BE2C (cell line): ENCODE measurements around the gene KIF5A.

Source experiments
- DNase-seq: peaks from one replicate; pipeline ENCODE4 v3.0.0-alpha.2; 2020
- H3K27me3 ChIP-seq: fragments of 250-450 bp; sonication (Bioruptor Pico); 2 replicates; pipeline ENCODE4 v1.5.1; 2020; ENCODE audit warnings: mild to moderate bottlenecking
- H3K36me3 ChIP-seq: fragments of 250-450 bp; sonication (Bioruptor Pico); 2 replicates; pipeline ENCODE4 v1.5.1; 2020; ENCODE audit warnings: mild to moderate bottlenecking
- H3K4me1 ChIP-seq: fragments of 250-450 bp; sonication (Bioruptor Pico); 2 replicates; pipeline ENCODE4 v1.5.1; 2020
- H3K4me3 ChIP-seq: 2 replicates; pipeline ENCODE4 v1.5.1; 2011; ENCODE audit warnings: low read depth, low read length
- H3K9me3 ChIP-seq: fragments of 250-450 bp; sonication (Bioruptor Pico); 2 replicates; pipeline ENCODE4 v1.5.1; 2020
- TF ChIP-seq, protein P1 (sequence below): IDR thresholded peaks from 2 replicates; pipeline ENCODE4 v1.5.1; 2012; ENCODE audit warnings: mild to moderate bottlenecking, low read depth, low read length

Gene KIF5A

DNA sequence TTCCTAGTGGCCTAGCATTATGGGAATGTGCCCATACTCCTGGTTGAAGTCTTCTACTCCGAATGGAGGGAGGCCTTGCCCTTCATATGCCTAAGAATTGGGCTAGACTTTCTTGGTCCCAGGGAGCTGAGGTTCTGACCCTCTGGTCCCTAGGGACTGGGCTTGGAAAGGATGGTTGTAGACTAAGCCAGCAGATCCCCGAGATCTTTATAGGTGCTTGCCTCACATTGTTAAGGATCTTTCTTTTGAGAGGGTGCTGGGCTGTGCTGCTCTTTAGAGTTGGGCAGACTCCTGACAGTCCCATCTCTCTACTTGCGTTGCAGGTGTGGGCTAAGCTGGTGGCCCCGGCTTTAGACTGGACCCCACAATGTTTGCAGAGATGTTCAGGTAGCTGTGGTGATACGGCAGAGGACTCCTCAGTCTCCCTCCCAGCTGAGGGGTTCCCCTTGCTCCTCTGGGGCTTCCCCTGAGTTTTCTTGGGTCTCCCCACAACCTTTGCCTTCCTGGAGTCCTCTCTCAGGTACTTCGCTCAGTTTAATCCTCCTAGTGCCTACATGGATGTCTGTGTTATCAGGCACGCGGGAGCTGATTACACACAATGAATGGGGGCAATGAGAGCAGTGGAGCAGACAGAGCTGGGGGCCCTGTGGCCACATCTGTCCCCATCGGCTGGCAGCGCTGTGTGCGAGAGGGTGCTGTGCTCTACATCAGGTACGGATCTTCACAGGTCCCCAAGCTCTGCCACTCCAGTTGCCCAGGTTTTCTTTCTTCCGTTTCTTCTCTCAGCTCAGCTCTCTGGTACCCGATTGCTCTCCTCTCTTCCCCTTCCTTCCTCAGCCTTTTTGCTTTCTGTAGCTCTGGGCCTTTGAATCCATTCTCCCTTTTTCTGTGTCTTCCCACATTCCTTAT, 25.9 kb upstream of the KIF5A start:
- DNase-seq: no peak

DNA sequence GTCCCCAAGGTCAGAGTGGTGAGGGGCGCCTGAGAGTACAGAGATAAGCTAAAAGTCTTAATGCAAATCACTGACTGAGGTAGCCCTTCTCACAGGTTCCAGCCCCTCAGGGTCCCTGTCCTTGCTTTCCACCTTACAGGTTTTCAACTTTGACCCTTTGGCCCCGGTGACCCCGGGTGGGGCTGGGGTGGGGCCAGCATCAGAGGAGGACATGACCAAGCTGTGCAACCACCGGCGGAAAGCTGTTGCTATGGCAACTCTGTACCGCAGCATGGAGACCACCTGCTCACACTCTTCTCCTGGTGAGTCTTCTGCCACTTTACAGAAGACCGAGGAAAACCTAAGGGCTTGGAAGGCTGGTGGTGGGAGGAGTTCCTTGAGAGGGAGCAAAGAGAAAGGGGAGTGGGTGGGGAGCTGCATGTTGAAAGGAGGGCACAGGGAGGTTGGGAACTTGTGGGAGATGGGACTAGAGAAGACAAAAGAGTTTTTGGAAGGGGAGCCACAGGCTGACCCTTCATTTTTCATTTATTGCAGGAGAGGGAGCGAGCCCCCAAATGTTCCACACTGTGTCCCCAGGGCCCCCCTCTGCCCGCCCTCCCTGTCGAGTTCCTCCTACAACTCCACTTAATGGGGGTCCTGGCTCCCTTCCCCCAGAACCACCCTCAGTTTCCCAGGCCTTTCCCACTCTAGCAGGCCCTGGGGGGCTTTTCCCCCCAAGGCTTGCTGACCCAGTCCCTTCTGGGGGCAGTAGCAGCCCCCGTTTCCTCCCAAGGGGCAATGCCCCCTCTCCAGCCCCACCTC, 24.8 kb upstream of the KIF5A start:
- peak overlapping the region; percentile 92; the same call in 1 of the 2 replicates for H3K4me3 ChIP-seq
- H3K36me3 ChIP-seq: peaks cover 39% of the 10 kb centered on the region
- H3K4me1 ChIP-seq: peaks cover 14% of the 10 kb centered on the region
- TF ChIP-seq, protein P1, sequence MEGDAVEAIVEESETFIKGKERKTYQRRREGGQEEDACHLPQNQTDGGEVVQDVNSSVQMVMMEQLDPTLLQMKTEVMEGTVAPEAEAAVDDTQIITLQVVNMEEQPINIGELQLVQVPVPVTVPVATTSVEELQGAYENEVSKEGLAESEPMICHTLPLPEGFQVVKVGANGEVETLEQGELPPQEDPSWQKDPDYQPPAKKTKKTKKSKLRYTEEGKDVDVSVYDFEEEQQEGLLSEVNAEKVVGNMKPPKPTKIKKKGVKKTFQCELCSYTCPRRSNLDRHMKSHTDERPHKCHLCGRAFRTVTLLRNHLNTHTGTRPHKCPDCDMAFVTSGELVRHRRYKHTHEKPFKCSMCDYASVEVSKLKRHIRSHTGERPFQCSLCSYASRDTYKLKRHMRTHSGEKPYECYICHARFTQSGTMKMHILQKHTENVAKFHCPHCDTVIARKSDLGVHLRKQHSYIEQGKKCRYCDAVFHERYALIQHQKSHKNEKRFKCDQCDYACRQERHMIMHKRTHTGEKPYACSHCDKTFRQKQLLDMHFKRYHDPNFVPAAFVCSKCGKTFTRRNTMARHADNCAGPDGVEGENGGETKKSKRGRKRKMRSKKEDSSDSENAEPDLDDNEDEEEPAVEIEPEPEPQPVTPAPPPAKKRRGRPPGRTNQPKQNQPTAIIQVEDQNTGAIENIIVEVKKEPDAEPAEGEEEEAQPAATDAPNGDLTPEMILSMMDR: no peak
- H3K9me3 ChIP-seq: no peaks in the 10 kb centered on the region
- H3K27me3 ChIP-seq: no peaks in the 10 kb centered on the region
- DNase-seq: no peak

More for the DNA sequence above, 25.9 kb upstream of the KIF5A start:
- H3K4me3 ChIP-seq: peak overlapping the region; percentile 92
- H3K27me3 ChIP-seq: no peaks in the 10 kb centered on the region
- peaks cover 33% of the 10 kb centered on the region for H3K36me3 ChIP-seq
- TF ChIP-seq, protein P1: no peak
- H3K4me1 ChIP-seq: peaks cover 16% of the 10 kb centered on the region
- H3K9me3 ChIP-seq: no peaks in the 10 kb centered on the region

DNA sequence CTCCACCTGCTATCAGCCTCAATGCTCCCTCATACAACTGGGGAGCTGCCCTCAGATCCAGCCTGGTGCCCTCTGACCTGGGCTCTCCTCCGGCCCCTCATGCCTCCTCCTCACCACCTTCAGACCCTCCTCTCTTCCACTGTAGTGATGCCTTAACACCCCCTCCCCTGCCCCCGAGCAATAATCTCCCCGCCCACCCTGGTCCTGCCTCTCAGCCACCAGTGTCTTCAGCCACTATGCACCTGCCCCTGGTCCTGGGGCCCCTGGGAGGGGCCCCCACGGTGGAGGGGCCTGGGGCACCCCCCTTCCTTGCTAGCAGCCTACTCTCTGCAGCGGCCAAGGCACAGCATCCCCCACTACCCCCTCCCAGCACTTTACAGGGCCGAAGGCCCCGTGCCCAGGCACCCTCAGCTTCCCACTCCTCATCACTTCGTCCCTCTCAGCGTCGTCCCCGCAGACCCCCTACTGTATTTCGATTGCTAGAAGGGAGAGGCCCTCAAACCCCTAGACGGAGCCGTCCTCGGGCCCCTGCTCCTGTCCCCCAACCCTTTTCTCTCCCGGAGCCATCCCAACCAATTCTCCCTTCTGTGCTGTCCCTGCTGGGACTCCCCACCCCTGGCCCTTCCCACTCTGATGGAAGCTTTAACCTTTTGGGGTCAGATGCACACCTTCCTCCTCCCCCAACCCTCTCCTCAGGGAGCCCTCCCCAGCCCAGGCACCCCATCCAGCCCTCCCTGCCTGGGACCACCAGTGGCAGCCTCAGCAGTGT, 24.0 kb upstream of the KIF5A start:
- no peaks in the 10 kb centered on the region for H3K27me3 ChIP-seq
- no peak for DNase-seq
- H3K36me3 ChIP-seq: peaks cover 46% of the 10 kb centered on the region
- H3K4me1 ChIP-seq: peaks cover 14% of the 10 kb centered on the region
- TF ChIP-seq, protein P1: no peak
- H3K9me3 ChIP-seq: no peaks in the 10 kb centered on the region
- no peak overlapping the region for H3K4me3 ChIP-seq

DNA sequence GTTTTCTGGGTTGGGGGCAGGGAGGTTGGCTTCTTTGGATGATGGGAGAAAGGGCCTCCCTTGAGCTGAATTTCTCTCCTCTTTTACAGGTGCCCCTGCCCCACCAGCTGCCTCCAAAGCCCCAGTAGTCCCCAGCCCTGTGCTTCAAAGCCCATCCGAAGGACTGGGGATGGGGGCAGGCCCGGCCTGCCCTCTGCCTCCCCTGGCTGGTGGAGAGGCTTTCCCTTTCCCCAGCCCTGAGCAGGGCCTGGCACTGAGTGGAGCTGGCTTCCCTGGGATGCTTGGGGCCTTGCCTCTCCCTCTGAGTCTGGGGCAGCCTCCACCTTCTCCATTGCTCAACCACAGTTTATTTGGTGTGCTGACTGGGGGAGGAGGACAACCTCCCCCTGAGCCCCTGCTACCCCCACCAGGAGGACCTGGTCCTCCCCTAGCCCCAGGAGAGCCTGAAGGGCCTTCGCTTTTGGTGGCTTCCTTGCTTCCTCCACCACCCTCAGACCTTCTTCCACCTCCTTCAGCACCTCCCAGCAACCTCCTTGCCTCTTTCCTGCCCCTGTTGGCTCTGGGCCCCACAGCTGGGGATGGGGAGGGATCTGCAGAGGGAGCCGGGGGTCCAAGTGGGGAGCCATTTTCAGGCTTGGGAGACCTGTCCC, 23.2 kb upstream of the KIF5A start:
- no peak for DNase-seq
- TF ChIP-seq, protein P1: no peak
- Histone ChIP-seq H3K9me3 (no peaks in the 10 kb centered on the region), H3K27me3 (no peaks in the 10 kb centered on the region), H3K36me3 (peaks cover 52% of the 10 kb centered on the region), H3K4me3 (no peak overlapping the region), H3K4me1 (peaks cover 6% of the 10 kb centered on the region)

DNA sequence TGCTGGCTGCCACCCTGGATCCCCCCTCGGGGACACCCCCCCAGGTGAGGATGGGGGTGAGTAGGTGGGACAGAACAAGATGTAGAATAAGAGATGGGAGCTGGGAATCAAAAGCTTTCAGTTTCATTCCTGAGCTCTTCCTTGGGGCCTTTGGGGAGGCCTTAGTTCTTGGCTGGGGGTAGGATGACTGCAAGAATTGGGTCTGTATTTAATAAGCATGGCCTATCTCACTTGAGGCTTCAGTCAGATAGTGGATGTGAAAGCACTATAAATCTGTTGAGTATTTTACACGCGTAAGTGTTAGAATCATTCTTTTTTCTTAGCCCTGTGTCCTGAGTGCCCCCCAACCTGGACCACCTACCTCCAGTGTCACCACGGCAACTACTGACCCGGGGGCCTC, 22.7 kb upstream of the KIF5A start:
- Histone ChIP-seq H3K9me3 (no peaks in the 10 kb centered on the region), H3K36me3 (peaks cover 58% of the 10 kb centered on the region), H3K4me3 (no peak overlapping the region), H3K27me3 (no peaks in the 10 kb centered on the region), H3K4me1 (peaks cover under 1% of the 10 kb centered on the region; the same call in 1 of the 2 replicates)
- TF ChIP-seq, protein P1: no peak
- no peak for DNase-seq
